Activated CD4-positive, alpha-beta T cell treated with anti-CD3 and anti-CD28 coated beads, Interleukin-2, amount 10 ng/mL, durations not matched to agents 24 days and 14 days (primary cell): ENCODE data around the gene ISM1. TPM values are rescaled to one million over a fixed set of nuclear protein-coding genes. Genes with fewer than 3 reads are reported as not detected.

Experiments
- DNase-seq: peaks from one replicate; pipeline ENCODE4 v3.0.0; 2022
- H3K27ac Mint-ChIP-seq: one replicate; pipeline ENCODE4 v1.8.0; 2022; ENCODE audit warnings: mild to moderate bottlenecking, mixed read lengths
- H3K27me3 Mint-ChIP-seq: one replicate; pipeline ENCODE4 v1.8.0; 2022; ENCODE audit warnings: mixed read lengths
- H3K36me3 Mint-ChIP-seq: one replicate; pipeline ENCODE4 v1.8.0; 2022; ENCODE audit warnings: low read depth, mild to moderate bottlenecking, mixed read lengths
- H3K4me1 Mint-ChIP-seq: one replicate; pipeline ENCODE4 v1.8.0; 2021; ENCODE audit warnings: mixed read lengths
- H3K4me3 Mint-ChIP-seq: one replicate; pipeline ENCODE4 v1.8.0; 2022; ENCODE audit warnings: mild to moderate bottlenecking, moderate library complexity, mixed read lengths
- H3K9me3 Mint-ChIP-seq: one replicate; pipeline ENCODE4 v1.8.0; 2021; ENCODE audit warnings: mixed read lengths
- intact Hi-C: fragments of 100-400 bp; cut with micrococcal nuclease; formaldehyde crosslinking; loops from one replicate; pipeline ENCODE4 v1.15.1; 2023
- total RNA-seq: library from RNA; stranded (reverse); gene quantifications from 2 replicates; pipeline ENCODE4 v1.2.3, GENCODE V29; 2022

Gene ISM1
- total RNA-seq, 1 donor from 2014 or later = 5.4 TPM

DNA sequence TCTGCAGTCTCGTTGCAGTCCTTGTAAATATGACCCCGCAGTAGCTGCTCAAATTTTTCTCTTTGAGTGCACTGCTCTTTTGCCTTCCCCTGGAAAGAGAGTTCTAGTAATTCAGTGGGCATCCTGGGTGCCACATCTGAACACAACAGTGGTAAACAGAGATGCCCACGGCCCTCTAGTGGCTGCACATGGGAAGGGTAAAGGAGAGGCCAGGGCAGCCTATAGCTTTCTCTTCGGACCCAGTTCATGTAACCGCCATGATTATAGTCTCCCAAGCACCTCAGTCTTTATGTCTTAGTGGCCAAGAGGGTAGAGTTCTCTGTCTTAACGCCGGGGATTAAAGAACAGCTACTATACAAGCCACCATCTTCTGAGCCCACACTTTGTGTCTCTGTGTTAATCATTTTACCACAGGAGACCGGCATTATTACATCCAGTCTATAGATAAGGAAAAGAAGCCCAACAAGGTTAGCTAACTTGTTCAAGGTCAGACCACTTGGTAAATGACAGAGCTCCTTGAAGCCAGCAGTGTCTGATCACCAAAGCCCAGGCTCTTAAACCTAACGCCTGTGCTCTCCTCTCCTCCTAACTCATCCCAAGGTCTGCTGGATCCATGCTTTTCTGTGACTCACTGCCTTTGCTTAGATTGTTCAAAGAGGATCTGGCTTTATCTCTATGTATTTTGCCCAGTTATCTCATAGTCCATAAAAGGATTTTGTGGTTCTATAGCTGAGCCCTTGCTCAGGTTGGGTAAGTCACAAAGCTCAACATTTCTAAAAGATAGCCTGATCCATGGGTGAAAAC lies 81.8 kb downstream of the ISM1 start:
- no peaks in the 10 kb centered on the region for H3K27me3 Mint-ChIP-seq
- H3K36me3 Mint-ChIP-seq = no peaks in the 10 kb centered on the region
- H3K4me3 Mint-ChIP-seq = no peak overlapping the region
- intact Hi-C loops = loop anchor here (1.0 to 10.0 kb wide), 3 partner anchors 184 to 332 kb away; partner anchors contain the start of gene TASP1
- H3K4me1 Mint-ChIP-seq = peaks cover 4% of the 10 kb centered on the region
- DNase-seq = peak; percentile 83
- H3K9me3 Mint-ChIP-seq = no peaks in the 10 kb centered on the region
- H3K27ac Mint-ChIP-seq = no peak overlapping the region

DNA sequence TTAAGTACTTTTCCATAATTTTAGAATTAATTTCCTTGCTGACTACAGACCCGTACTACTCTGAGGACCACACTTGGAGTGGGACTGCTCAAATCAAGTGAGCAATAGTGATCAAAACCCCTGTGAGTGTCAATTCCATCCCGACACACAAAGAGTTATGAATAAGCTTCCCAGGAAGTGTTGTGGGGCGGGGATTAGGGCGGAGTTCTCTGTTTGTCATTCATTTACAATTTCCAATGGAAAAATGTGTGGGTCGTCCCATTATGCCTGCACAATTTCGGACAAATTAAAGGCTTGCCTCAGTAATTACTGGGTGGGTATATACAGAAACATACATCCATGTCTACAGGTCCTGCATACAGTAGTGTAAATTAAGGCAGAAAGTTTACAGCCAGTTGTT lies 84.2 kb downstream of the ISM1 start:
- intact Hi-C loops = loop anchor here (10.0 kb wide), 1 partner anchor 330 kb away; the partner anchor contains the start of gene TASP1

DNA sequence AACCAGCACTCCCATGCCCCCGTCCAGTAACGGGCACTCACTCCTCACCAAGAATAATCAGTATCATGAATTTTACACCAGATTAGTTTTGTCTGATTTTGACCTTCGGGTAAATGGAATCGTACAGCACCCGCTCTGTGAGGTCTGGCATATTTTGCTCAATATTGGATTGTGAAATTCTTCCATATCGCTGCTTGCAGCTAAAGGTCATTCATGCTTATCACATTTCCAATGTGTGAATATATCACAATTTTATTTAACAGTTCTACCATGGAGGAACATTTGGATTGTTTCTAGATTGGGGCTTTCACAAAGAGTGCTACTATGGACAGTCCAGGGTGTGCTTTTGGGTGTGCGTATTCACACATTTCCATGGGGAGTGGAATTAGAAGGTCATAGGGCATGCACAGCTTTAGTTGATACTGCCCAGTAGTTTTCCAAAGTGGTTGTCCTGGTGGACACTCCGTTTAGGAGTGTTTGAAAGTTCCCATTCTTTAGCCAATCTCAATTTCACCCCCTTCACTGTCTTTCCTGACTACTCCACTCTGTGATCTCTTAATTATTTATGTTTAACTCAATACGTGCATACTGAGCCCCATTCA lies 86.6 kb downstream of the ISM1 start:
- H3K9me3 Mint-ChIP-seq = no peaks in the 10 kb centered on the region
- no peak overlapping the region for H3K27ac Mint-ChIP-seq
- peaks cover 11% of the 10 kb centered on the region for H3K4me1 Mint-ChIP-seq
- H3K36me3 Mint-ChIP-seq = no peaks in the 10 kb centered on the region
- no peak overlapping the region for H3K4me3 Mint-ChIP-seq
- no peaks in the 10 kb centered on the region for H3K27me3 Mint-ChIP-seq
- intact Hi-C loops = loop anchor here (10.0 kb wide), 1 partner anchor 327 kb away; the partner anchor contains the start of gene TASP1
- DNase-seq = no peak

More for the DNA sequence above, 84.2 kb downstream of the ISM1 start:
- no peak overlapping the region for H3K4me3 Mint-ChIP-seq
- H3K9me3 Mint-ChIP-seq = no peaks in the 10 kb centered on the region
- no peak overlapping the region for H3K27ac Mint-ChIP-seq
- H3K4me1 Mint-ChIP-seq = peaks cover 4% of the 10 kb centered on the region
- H3K27me3 Mint-ChIP-seq = no peaks in the 10 kb centered on the region
- H3K36me3 Mint-ChIP-seq = no peaks in the 10 kb centered on the region
- DNase-seq = no peak

DNA sequence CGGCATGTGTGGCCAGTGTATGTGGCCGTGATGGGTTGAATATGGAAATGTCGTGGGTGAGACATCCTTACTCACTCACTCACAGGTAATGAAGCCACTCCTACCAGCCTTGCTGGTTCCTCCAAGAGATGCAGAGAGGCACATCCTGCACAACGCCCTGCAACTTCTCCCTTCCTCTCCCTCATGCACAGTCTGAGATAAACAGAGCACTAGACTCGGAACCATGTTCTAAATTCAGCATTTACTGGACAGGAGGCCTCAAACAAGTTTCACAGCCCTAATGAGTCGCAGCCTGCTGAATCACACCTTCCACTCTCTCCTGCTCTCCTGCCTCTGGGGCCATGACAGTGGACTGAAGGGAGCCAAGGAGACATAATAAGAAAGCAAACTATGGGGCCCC lies 91.2 kb downstream of the ISM1 start:
- Mint-ChIP-seq H3K4me1 (peaks cover 16% of the 10 kb centered on the region), H3K36me3 (no peaks in the 10 kb centered on the region), H3K27ac (peak overlapping the region; percentile 14), H3K27me3 (peaks cover 4% of the 10 kb centered on the region), H3K4me3 (no peak overlapping the region), H3K9me3 (peaks cover 10% of the 10 kb centered on the region)
- intact Hi-C loops = loop anchor here (1.0 to 5.0 kb wide), 3 partner anchors 10 to 80 kb away; no protein-coding TSS in a partner anchor
- DNase-seq = no peak

DNA sequence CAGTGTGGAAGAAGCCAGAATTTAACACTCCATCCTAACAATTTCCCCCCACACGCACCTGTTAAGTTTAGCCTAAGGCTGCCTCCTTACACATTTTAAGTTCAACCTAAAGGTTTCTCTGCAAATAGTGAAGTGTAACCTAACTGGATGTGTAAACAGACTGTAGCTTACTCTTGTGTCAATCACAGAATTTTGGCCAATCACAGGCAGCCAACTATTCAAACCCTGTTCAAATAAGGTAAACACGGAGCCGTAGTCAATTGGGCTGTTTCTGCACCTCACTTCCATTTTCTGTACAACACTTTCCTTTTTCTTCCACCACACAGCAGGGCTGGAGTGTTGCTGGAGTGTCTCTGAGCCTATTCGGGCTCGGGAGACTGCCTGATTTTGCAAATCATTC lies 92.1 kb downstream of the ISM1 start:
- DNase-seq = no peak
- Mint-ChIP-seq H3K4me1 (peaks cover 16% of the 10 kb centered on the region), H3K27me3 (peaks cover 4% of the 10 kb centered on the region), H3K4me3 (no peak overlapping the region), H3K9me3 (peaks cover 15% of the 10 kb centered on the region), H3K36me3 (no peaks in the 10 kb centered on the region), H3K27ac (no peak overlapping the region)
- intact Hi-C loops = loop anchor here (5.0 kb wide), 1 partner anchor 81 kb away; no protein-coding TSS in a partner anchor

DNA sequence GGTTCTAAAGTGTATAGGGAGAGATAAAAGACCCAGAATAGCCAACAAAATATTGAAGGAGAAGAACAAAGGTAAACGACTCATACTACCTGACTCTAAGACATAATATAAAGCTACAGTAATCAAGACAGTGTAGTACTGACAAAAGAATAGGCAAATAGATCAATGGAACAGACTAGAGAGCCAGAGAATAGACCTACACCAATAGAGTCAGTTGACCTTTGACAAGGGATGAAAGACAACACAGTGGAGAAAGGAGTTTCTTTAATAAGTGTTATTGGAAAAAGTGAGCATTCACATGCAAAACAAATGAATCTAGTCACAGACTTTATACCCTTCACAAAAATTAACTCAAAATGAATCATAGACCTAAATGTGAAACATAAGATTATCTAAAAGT lies 96.4 kb downstream of the ISM1 start:
- H3K4me1 Mint-ChIP-seq = peaks cover 11% of the 10 kb centered on the region
- H3K4me3 Mint-ChIP-seq = no peak overlapping the region
- no peak for DNase-seq
- H3K9me3 Mint-ChIP-seq = peaks cover 21% of the 10 kb centered on the region
- no peaks in the 10 kb centered on the region for H3K36me3 Mint-ChIP-seq
- intact Hi-C loops = no loop called here
- H3K27me3 Mint-ChIP-seq = peaks cover 4% of the 10 kb centered on the region
- no peak overlapping the region for H3K27ac Mint-ChIP-seq

DNA sequence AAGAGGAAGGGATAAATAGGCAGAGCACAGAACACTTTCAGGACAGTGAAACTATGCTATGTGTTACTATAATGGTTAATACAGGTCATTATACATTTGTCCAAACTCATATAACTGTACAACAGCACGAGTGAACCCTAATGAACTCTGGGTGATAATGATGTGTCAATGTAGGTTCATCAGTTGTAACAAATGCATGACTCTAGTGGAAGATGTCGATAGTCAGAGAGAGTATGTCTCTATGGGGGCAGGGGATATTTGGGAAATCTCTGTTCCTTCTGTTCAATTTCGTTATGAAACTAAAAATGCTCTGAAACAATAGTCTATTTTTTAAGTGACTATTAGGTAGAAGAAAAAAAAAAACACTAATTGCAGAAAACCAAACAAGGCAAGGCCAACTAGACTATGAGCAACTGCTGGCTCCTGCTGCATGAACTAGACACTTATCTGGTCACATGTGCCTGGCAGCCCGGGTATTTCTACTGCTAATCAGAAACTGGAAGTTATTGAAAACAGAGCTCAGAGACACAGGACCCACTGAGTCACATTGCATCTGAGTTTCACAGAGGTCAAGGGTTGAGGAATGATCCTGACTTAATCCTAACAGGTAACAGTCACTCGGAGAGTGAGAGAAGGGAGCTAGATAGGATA lies 97.9 kb downstream of the ISM1 start:
- no peak overlapping the region for H3K4me3 Mint-ChIP-seq
- intact Hi-C loops = no loop called here
- H3K27ac Mint-ChIP-seq = no peak overlapping the region
- H3K36me3 Mint-ChIP-seq = no peaks in the 10 kb centered on the region
- no peaks in the 10 kb centered on the region for H3K27me3 Mint-ChIP-seq
- peaks cover 21% of the 10 kb centered on the region for H3K9me3 Mint-ChIP-seq
- H3K4me1 Mint-ChIP-seq = peaks cover 8% of the 10 kb centered on the region
- DNase-seq = peak; percentile 26

DNA sequence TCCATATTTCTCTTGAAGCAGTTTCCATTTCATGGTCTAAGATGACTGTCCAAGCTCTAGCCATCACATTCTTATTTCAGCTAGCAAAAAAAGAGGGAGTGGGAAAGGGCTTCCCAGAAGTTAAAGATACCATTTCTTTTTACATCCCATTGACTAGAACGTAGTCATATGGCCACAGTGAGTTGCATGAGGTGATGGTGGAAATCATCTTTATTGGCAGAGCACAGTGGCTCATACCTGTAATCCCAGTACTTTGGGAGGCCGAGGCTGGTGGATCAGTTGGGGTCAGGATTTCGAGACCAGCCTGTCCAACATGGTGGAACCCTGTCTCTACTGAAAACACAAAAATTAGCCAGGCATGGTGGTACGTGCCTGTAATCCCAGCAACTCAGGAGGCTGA lies 99.6 kb downstream of the ISM1 start:
- intact Hi-C loops = no loop called here
- Mint-ChIP-seq H3K4me3 (no peak overlapping the region), H3K27me3 (no peaks in the 10 kb centered on the region), H3K36me3 (no peaks in the 10 kb centered on the region), H3K27ac (no peak overlapping the region), H3K4me1 (peaks cover 11% of the 10 kb centered on the region), H3K9me3 (peaks cover 19% of the 10 kb centered on the region)
- peak; percentile 8 for DNase-seq

DNA sequence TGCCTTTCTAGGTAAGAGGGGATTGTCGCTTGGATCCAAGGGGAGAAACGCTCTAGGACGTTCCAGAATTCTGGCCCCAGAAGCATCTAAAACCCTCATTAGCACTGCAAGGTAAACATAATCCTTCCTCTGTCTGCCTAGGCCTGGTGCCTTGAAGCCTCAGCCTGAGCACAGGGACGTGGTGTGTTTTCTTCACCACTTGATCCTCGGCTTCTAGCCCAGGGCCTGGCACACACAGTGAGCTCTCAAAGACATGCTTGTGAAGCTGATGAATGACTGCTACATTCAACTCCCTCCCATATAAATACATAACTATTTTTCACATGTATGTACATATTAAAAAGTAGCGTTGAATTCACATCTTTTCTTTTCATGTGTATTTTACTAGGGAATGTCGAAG lies 100.3 kb downstream of the ISM1 start:
- Mint-ChIP-seq H3K27ac (no peak overlapping the region), H3K4me3 (no peak overlapping the region), H3K27me3 (no peaks in the 10 kb centered on the region), H3K9me3 (peaks cover 19% of the 10 kb centered on the region), H3K36me3 (no peaks in the 10 kb centered on the region), H3K4me1 (peaks cover 11% of the 10 kb centered on the region)
- DNase-seq = no peak
- intact Hi-C loops = no loop called here

DNA sequence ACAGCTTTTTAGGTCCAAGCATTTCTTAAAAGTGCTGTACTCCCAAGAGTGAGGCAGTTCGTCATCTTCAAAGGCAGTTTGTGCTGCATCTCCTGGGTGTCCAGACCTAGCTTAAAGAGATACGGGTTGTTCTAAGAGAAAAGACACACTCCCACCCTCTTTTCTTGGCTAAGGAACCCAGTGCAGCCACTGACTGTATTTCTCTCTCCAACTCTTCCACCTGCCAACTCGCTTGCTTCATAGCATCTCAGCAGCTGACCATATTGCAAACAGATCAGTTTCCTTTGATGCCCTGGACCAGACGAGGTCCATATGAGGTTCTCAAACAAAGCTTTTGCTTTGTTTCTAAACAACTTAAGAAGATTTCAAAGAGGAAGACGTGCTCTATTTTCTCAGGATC lies 101.1 kb downstream of the ISM1 start:
- no peak overlapping the region for H3K4me3 Mint-ChIP-seq
- intact Hi-C loops = loop anchor here (1.0 to 2.0 kb wide), 2 partner anchors 10 to 15 kb away; no protein-coding TSS in a partner anchor
- peak overlapping the region; percentile 14 for H3K27ac Mint-ChIP-seq
- H3K36me3 Mint-ChIP-seq = no peaks in the 10 kb centered on the region
- H3K9me3 Mint-ChIP-seq = peaks cover 18% of the 10 kb centered on the region
- H3K27me3 Mint-ChIP-seq = no peaks in the 10 kb centered on the region
- H3K4me1 Mint-ChIP-seq = peaks cover 11% of the 10 kb centered on the region
- DNase-seq = no peak

DNA sequence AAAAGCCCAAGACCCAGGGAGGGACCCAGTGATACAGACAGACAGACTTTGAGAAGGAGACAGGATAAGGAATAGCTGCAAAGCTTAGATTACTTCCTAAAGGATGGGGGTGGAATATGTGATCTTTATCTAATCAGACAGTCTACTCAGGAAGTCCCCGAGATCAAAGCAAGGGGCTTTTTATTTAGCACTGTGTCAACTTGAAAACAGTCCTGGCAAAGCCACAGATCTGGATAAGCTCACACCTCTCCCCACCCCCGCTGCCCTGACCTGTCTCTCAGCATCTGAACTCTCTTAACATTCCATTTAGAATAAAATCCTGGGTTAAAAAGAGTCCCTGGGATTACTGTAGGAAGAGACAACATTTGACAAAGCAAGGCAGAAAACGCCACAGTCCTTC lies 101.5 kb downstream of the ISM1 start:
- peak overlapping the region; percentile 14 for H3K27ac Mint-ChIP-seq
- peaks cover 17% of the 10 kb centered on the region for H3K9me3 Mint-ChIP-seq
- intact Hi-C loops = loop anchor here (1.0 to 2.0 kb wide), 2 partner anchors 10 to 14 kb away; no protein-coding TSS in a partner anchor
- no peaks in the 10 kb centered on the region for H3K27me3 Mint-ChIP-seq
- peaks cover 11% of the 10 kb centered on the region for H3K4me1 Mint-ChIP-seq
- H3K36me3 Mint-ChIP-seq = no peaks in the 10 kb centered on the region
- no peak overlapping the region for H3K4me3 Mint-ChIP-seq
- DNase-seq = no peak

DNA sequence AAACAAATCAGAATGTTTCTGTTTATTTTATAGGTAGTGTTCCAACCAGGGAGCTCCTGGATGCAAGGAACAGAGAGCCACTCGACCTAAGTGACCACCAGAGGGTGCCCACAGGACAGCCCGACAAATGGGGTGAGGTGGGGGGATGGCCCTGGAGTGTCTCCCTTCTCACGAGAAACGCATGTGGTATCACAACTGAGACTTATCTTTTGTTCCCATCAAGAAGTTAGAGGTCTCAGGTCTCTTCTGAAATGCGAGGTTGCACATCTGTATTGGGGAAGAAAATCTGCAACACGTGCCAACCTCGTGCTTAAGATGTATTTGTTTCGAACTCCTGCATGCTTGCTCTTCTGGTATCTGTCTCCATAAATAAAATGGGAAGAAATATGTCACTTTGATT lies 104.0 kb downstream of the ISM1 start:
- Mint-ChIP-seq H3K4me1 (peaks cover 11% of the 10 kb centered on the region), H3K27me3 (no peaks in the 10 kb centered on the region), H3K27ac (peak overlapping the region; percentile 30), H3K9me3 (peaks cover 17% of the 10 kb centered on the region), H3K4me3 (no peak overlapping the region), H3K36me3 (no peaks in the 10 kb centered on the region)
- DNase-seq = no peak
- intact Hi-C loops = loop anchor here (5.0 kb wide), 1 partner anchor 222 kb away; no protein-coding TSS in a partner anchor

DNA sequence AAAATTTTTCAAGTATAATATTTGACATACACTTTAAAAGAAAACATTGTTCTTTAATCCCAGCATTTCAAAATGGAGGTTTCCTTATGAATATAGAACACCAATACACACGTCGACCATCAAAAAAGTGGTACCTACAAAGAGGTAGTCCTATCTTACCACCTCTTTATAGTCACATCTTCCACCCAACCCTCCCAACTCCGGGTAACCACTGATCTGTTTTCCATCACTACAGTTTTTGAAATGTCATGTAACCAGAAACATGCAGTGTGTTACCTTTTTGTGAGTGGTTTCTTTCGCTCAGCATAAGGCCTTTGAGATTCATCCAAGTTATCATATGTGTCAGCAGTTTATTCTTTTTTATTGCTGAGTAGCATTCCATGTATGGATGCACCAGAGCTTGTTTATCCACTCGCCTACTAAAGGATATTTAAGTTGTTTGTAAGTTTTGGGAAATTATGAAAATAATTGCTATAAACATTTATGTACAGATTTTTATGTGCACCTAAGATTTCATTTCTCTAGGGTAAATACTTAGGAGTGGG lies 104.8 kb downstream of the ISM1 start:
- Mint-ChIP-seq H3K36me3 (no peaks in the 10 kb centered on the region), H3K27me3 (no peaks in the 10 kb centered on the region), H3K4me3 (no peak overlapping the region), H3K9me3 (peaks cover 17% of the 10 kb centered on the region), H3K27ac (no peak overlapping the region), H3K4me1 (peaks cover 13% of the 10 kb centered on the region)
- intact Hi-C loops = loop anchor here (5.0 kb wide), 1 partner anchor 221 kb away; no protein-coding TSS in a partner anchor
- DNase-seq = no peak
